ENCODE data around the gene SEMA6A.

DNA sequence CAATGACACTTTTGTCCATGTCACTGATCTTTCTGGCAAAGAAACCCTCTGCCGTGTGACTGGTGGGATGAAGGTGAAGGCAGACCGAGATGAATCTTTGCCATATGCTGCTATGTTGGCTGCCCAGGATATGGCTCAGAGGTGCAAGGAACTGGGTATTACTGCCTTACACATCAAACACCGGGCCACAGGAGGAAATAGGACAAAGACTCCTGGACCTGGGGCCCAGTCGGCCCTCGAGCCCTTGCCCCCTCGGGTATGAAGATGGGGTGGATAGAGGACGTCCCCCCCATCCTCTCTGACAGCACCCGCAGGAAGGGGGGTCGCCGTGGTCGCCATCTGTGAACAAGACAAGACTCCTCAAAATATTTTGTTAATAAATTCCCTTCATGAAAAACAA is 12.0 kb downstream of the SEMA6A start:
- TF ChIP-seq ZNF274 (IDR thresholded peaks at IDR 0.05; ENCODE audit: low read depth, low read length) (no peak), YY1 (IDR thresholded peaks at IDR 0.05; ENCODE audit: insufficient read depth, insufficient read length) (no peak)
